GM12865 (cell line): ENCODE data around the gene NSMCE3.

Experiments
- DNase-seq: peaks from one replicate; pipeline ENCODE4 v3.0.0; 2010; ENCODE audit warnings: low read depth
- H3K4me3 ChIP-seq: 2 replicates; pipeline ENCODE4 v1.5.1; 2011; ENCODE audit warnings: mild to moderate bottlenecking, low read depth, low read length, control low read depth
- CTCF ChIP-seq: IDR thresholded peaks from 2 replicates; pipeline ENCODE4 v1.5.1; 2011; ENCODE audit warnings: low read length, control low read depth, low read depth, inconsistent platforms; ENCODE audit not compliant: insufficient read depth; ENCODE audit errors: missing control alignments

Gene NSMCE3

GRCh38 chr15:29302871-29303270 is 33.2 kb upstream of the NSMCE3 start:
- no peak for DNase-seq
- TF ChIP-seq CTCF: no peak
- H3K4me3 ChIP-seq: no peak overlapping the region

- no peak for DNase-seq
- TF ChIP-seq CTCF: no peak
- no peak overlapping the region for H3K4me3 ChIP-seq
These were observed 30.2 kb upstream of the NSMCE3 start for GRCh38 chr15:29299784-29300183.

- DNase-seq: no peak
These were observed 29.7 kb upstream of the NSMCE3 start for GRCh38 chr15:29299331-29299730.

GRCh38 chr15:29294732-29295325 is 25.2 kb upstream of the NSMCE3 start:
- H3K4me3 ChIP-seq: no peak overlapping the region
- no peak for TF ChIP-seq CTCF
- no peak for DNase-seq

More at GRCh38 chr15:29299331-29299730, 29.7 kb upstream of the NSMCE3 start:
- no peak overlapping the region for H3K4me3 ChIP-seq
- no peak for TF ChIP-seq CTCF

- TF ChIP-seq CTCF: no peak
- DNase-seq: no peak
- no peak overlapping the region for H3K4me3 ChIP-seq
These were observed 21.6 kb upstream of the NSMCE3 start for GRCh38 chr15:29291067-29291845.

GRCh38 chr15:29289173-29289572 is 19.6 kb upstream of the NSMCE3 start:
- TF ChIP-seq CTCF: no peak
- no peak overlapping the region for H3K4me3 ChIP-seq
- DNase-seq: no peak
